AG09309 (cell line): ENCODE data around the gene CMTM1.

Experiments
- DNase-seq: peaks from one replicate; pipeline ENCODE4 v3.0.0-alpha.2; 2010; ENCODE audit warnings: low read depth
- H3K4me3 ChIP-seq: 2 replicates; pipeline ENCODE4 v1.5.1; 2011; ENCODE audit warnings: mild to moderate bottlenecking, low read depth, low read length, moderate library complexity; ENCODE audit not compliant: control insufficient read depth
- CTCF ChIP-seq: IDR thresholded peaks from 2 replicates; pipeline ENCODE4 v1.5.1; 2011; ENCODE audit warnings: mild to moderate bottlenecking, low read depth, low read length, inconsistent platforms; ENCODE audit not compliant: insufficient read depth, control insufficient read depth; ENCODE audit errors: missing control alignments

CMTM1 gene

GRCh38 chr16:66572356-66572755 is 6.1 kb downstream of the CMTM1 start:
- no peak for TF ChIP-seq CTCF
- H3K4me3 ChIP-seq, result no peak overlapping the region
- no peak for DNase-seq

GRCh38 chr16:66574081-66574480 is 7.8 kb downstream of the CMTM1 start:
- no peak for TF ChIP-seq CTCF
- no peak for DNase-seq

GRCh38 chr16:66574531-66574930 is 8.3 kb downstream of the CMTM1 start:
- no peak for TF ChIP-seq CTCF
- DNase-seq, result no peak
- no peak overlapping the region for H3K4me3 ChIP-seq

More at GRCh38 chr16:66574081-66574480, 7.8 kb downstream of the CMTM1 start:
- H3K4me3 ChIP-seq, result no peak overlapping the region

- TF ChIP-seq CTCF, result no peak
- no peak overlapping the region for H3K4me3 ChIP-seq
- no peak for DNase-seq
Measured at GRCh38 chr16:66575060-66575459, 8.8 kb downstream of the CMTM1 start.

GRCh38 chr16:66576296-66576695 is 10.1 kb downstream of the CMTM1 start:
- DNase-seq, result no peak
- no peak for TF ChIP-seq CTCF
- H3K4me3 ChIP-seq, result no peak overlapping the region

- no peak for DNase-seq
- no peak within 1 kb of the TSS for H3K4me3 ChIP-seq
- TF ChIP-seq CTCF, result no peak
Measured at GRCh38 chr16:66578651-66579531, 12.7 kb downstream of the CMTM1 start, which contains the start of gene CMTM2. Gene CMTM2 (plus strand): TSS chr16:66579463. CDS start chr16:66579608, 145 bp downstream.
